Right cardiac atrium (tissue), 5 donors: ENCODE measurements around the gene NTN3. TPM values are rescaled to one million over a fixed set of nuclear protein-coding genes. Genes with fewer than 3 reads are reported as not detected.

Source experiments
- ATAC-seq, 2 donors: fragments of 200-7000 bp; cut with Tn5 transposase; one replicate each; pipeline versions ENCODE4 v1.8.0 to v1.9.1; 2020; ENCODE audit warnings: moderate library complexity in 2 of 2, mild to moderate bottlenecking in 1 of 2
- DNase-seq, 3 donors: peaks; one replicate each; pipeline ENCODE4 v3.0.0-alpha.2; 2020
- H3K27ac ChIP-seq: one replicate; pipeline ENCODE4 v1.5.1; 2013; ENCODE audit warnings: mild to moderate bottlenecking, low read length, control low read depth, moderate library complexity
- H3K27me3 ChIP-seq: one replicate; pipeline ENCODE4 v1.6.1; 2013; ENCODE audit not compliant: control insufficient read depth, insufficient read depth
- H3K4me1 ChIP-seq: one replicate; pipeline ENCODE4 v1.6.1; 2013; ENCODE audit warnings: low read length; ENCODE audit not compliant: control insufficient read depth, insufficient read depth
- H3K4me3 ChIP-seq: one replicate; pipeline ENCODE4 v1.5.1; 2013; ENCODE audit warnings: low read length, control low read depth
- H3K9me3 ChIP-seq: one replicate; pipeline ENCODE4 v1.6.1; 2013; ENCODE audit warnings: low read length; ENCODE audit not compliant: control insufficient read depth
- WGBS: extraction: QIAGEN DNeasy Blood & Tissue Kit; methylation state at CpG from one replicate; pipeline ENCODE4 v1.1.7; 2013; 5-methylcytosine and 5-hydroxymethylcytosine counted together
- intact Hi-C, 4 donors: fragments of 100-400 bp; cut with DNase I; formaldehyde crosslinking; loops; one replicate each; pipeline versions ENCODE4 v1.11.0 to v1.14.0; 2022 to 2023
- polyA plus RNA-seq: library from polyadenylated mRNA; stranded (reverse); fragments of 200-250 nt; gene quantifications from one replicate; pipeline ENCODE4 v1.2.3, GENCODE V29; 2013
- total RNA-seq, 4 donors: library from RNA; stranded (reverse); fragmentation: NEBNext Ultra II Directional; extraction: Animal tissue kit (Norgen Biotek cat#: 25700); gene quantifications; one replicate each; pipeline ENCODE4 v1.2.1, GENCODE V29; 2021
- donor health status: healthy with polysubstance abuse.
- donor health status: DM: no; HTN: yes; CAD: no.
- donor health status: DM: no; HTN: no; CAD: no.
- donor health status: DM: no; HTN: yes; CAD: no; lungs with severe emphysema.
- donor health status: DM: yes; HTN: yes; CAD: no.

NTN3 gene
- total and polyA plus RNA-seq, 5 donors: 0.50 to 1.8 (median 0.74) TPM

GRCh38 chr16:2458887-2459646, 12.0 kb upstream of the NTN3 start:
- WGBS: 23% methylated on average over 18 of the region's 18 CpGs
- intact Hi-C loops: no loop called here
- ATAC-seq (peak in 1 of 2 donors; percentile 15), DNase-seq (peak in 1 of 3 donors; percentile 54)
- H3K27ac ChIP-seq: no peak overlapping the region
- H3K4me1 ChIP-seq: no peaks in the 10 kb centered on the region
- H3K27me3 ChIP-seq: no peaks in the 10 kb centered on the region
- peak overlapping the region; percentile 20 for H3K4me3 ChIP-seq
- H3K9me3 ChIP-seq: no peaks in the 10 kb centered on the region

- no peak within 1 kb of the TSS for H3K27ac ChIP-seq
- intact Hi-C loops: loop anchor here in 1 of 4 donors (1.0 kb wide), 1 partner anchor 14 kb away; no protein-coding TSS in a partner anchor
Measured at GRCh38 chr16:2459647-2460390, 11.3 kb upstream of the NTN3 start, which contains the start of gene TEDC2. TSS of gene TEDC2 (plus strand) at chr16:2460109. CDS start at chr16:2460145, 36 bp downstream.

GRCh38 chr16:2460391-2460713, 10.7 kb upstream of the NTN3 start:
- intact Hi-C loops: loop anchor here in 1 of 4 donors (1.0 kb wide), 1 partner anchor 14 kb away; no protein-coding TSS in a partner anchor
- DNase-seq (no peak), ATAC-seq (no peak)
- H3K27me3 ChIP-seq: no peaks in the 10 kb centered on the region
- H3K4me1 ChIP-seq: no peaks in the 10 kb centered on the region
- no peak overlapping the region for H3K27ac ChIP-seq
- no peaks in the 10 kb centered on the region for H3K9me3 ChIP-seq
- 5% methylated on average over 20 of the region's 20 CpGs for WGBS
- H3K4me3 ChIP-seq: peak overlapping the region; percentile 20

More at GRCh38 chr16:2459647-2460390, 11.3 kb upstream of the NTN3 start, which contains the start of gene TEDC2:
- H3K9me3 ChIP-seq: no peaks in the 10 kb centered on the region
- no peaks in the 10 kb centered on the region for H3K4me1 ChIP-seq
- peak; percentile 97 for ATAC-seq
- H3K27me3 ChIP-seq: no peaks in the 10 kb centered on the region
- WGBS: under 1% methylated on average over 66 of the region's 66 CpGs
- DNase-seq: peak; percentile 98 to 99 (median 98)
- peak within 1 kb of the TSS; percentile 20 for H3K4me3 ChIP-seq

- H3K4me3 ChIP-seq: no peak overlapping the region
- intact Hi-C loops: loop anchor here in 1 of 4 donors (1.0 kb wide), 1 partner anchor 13 kb away; no protein-coding TSS in a partner anchor
- no peak for ATAC-seq
- H3K27ac ChIP-seq: no peak overlapping the region
- 84% methylated on average over 13 of the region's 13 CpGs for WGBS
- no peaks in the 10 kb centered on the region for H3K27me3 ChIP-seq
- H3K4me1 ChIP-seq: no peaks in the 10 kb centered on the region
- H3K9me3 ChIP-seq: no peaks in the 10 kb centered on the region
- peak in 1 of 3 donors; percentile 44 for DNase-seq
Measured at GRCh38 chr16:2460916-2461315, 10.2 kb upstream of the NTN3 start.

GRCh38 chr16:2462031-2462866, 8.8 kb upstream of the NTN3 start:
- intact Hi-C loops: no loop called here

GRCh38 chr16:2464333-2464732, 6.8 kb upstream of the NTN3 start:
- intact Hi-C loops: no loop called here
- WGBS: 81% methylated on average over 12 of the region's 12 CpGs
- Histone ChIP-seq H3K9me3 (no peaks in the 10 kb centered on the region), H3K27me3 (no peaks in the 10 kb centered on the region), H3K4me3 (no peak overlapping the region), H3K27ac (no peak overlapping the region), H3K4me1 (peaks cover 3% of the 10 kb centered on the region)
- ATAC-seq (no peak), DNase-seq (peak in 2 of 3 donors; percentile 34 to 50)

More at GRCh38 chr16:2462031-2462866, 8.8 kb upstream of the NTN3 start:
- ATAC-seq: no peak
- no peaks in the 10 kb centered on the region for H3K4me1 ChIP-seq
- no peaks in the 10 kb centered on the region for H3K27me3 ChIP-seq
- H3K9me3 ChIP-seq: no peaks in the 10 kb centered on the region
- H3K4me3 ChIP-seq: no peak overlapping the region
- no peak overlapping the region for H3K27ac ChIP-seq
- peak in 1 of 3 donors; percentile 34 for DNase-seq
- WGBS: 91% methylated on average over 23 of the region's 23 CpGs

- Histone ChIP-seq H3K9me3 (no peaks in the 10 kb centered on the region), H3K27ac (no peak overlapping the region), H3K4me1 (peaks cover 3% of the 10 kb centered on the region), H3K27me3 (no peaks in the 10 kb centered on the region), H3K4me3 (no peak overlapping the region)
- 83% methylated on average over 12 of the region's 12 CpGs for WGBS
- ATAC-seq (no peak), DNase-seq (peak in 2 of 3 donors; percentile 36 to 39)
- intact Hi-C loops: no loop called here
Measured at GRCh38 chr16:2465653-2466415, 5.3 kb upstream of the NTN3 start.

GRCh38 chr16:2466667-2467527, 4.2 kb upstream of the NTN3 start:
- peaks cover 3% of the 10 kb centered on the region for H3K4me1 ChIP-seq
- no peak overlapping the region for H3K4me3 ChIP-seq
- H3K27me3 ChIP-seq: no peaks in the 10 kb centered on the region
- 78% methylated on average over 29 of the region's 29 CpGs for WGBS
- no peak for ATAC-seq
- intact Hi-C loops: no loop called here
- H3K9me3 ChIP-seq: no peaks in the 10 kb centered on the region
- H3K27ac ChIP-seq: no peak overlapping the region
- DNase-seq: peak in 2 of 3 donors; percentile 66 to 67

GRCh38 chr16:2467528-2468232, 3.4 kb upstream of the NTN3 start:
- DNase-seq (peak; percentile 87 to 95 (median 94)), ATAC-seq (peak; percentile 73 to 80)
- no peak overlapping the region for H3K27ac ChIP-seq
- H3K4me3 ChIP-seq: peak overlapping the region; percentile 50
- H3K4me1 ChIP-seq: peaks cover 3% of the 10 kb centered on the region
- WGBS: 1% methylated on average over 80 of the region's 80 CpGs
- intact Hi-C loops: no loop called here
- H3K27me3 ChIP-seq: no peaks in the 10 kb centered on the region
- H3K9me3 ChIP-seq: no peaks in the 10 kb centered on the region
